Left lung (tissue), 10 donors: ENCODE measurements around the gene MAPK4. TPM values are rescaled to one million over a fixed set of nuclear protein-coding genes. Genes with fewer than 3 reads are reported as not detected.

Experiments
- ATAC-seq: fragments of 200-7000 bp; cut with Tn5 transposase; one replicate; pipeline ENCODE4 v1.9.1; 2020; ENCODE audit warnings: moderate library complexity
- DNase-seq, 4 donors: peaks; one replicate each; pipeline ENCODE4 v3.0.0-alpha.2; 2013 to 2020
- H3K27ac ChIP-seq, 2 donors: fragments of 200-600 bp; sonication (generic) in 1 of 2; one replicate each; pipeline versions ENCODE4 v1.5.0 to v1.8.0; 2020 to 2021
- H3K27me3 ChIP-seq, 2 donors: fragments of 200-600 bp; sonication (generic) in 1 of 2; one replicate each; pipeline versions ENCODE4 v1.5.0 to v1.8.0; 2020 to 2021
- H3K36me3 ChIP-seq, 2 donors: fragments of 200-600 bp; sonication (generic) in 1 of 2; one replicate each; pipeline versions ENCODE4 v1.5.0 to v1.8.0; 2020 to 2021
- H3K4me1 ChIP-seq, 2 donors: fragments of 200-600 bp; one replicate each; pipeline ENCODE4 v1.8.0; 2021
- H3K4me3 ChIP-seq, 2 donors: fragments of 200-600 bp; sonication (generic) in 1 of 2; one replicate each; pipeline versions ENCODE4 v1.5.0 to v1.8.0; 2020 to 2021; ENCODE audit warnings: mild to moderate bottlenecking in 1 of 2
- H3K9me3 ChIP-seq, 2 donors: fragments of 200-600 bp; sonication (generic) in 1 of 2; one replicate each; pipeline versions ENCODE4 v1.5.0 to v1.8.0; 2020 to 2021
- intact Hi-C, 2 donors: fragments of 100-400 bp; cut with DNase I; formaldehyde crosslinking; loops; one replicate each; pipeline versions ENCODE4 v1.11.2 to v1.14.2; 2022
- polyA plus RNA-seq, 6 donors: library from polyadenylated mRNA; unstranded; fragments of 120-200 nt; gene quantifications; one replicate each; pipeline ENCODE4 v1.2.1, GENCODE V29; 2013; ENCODE audit not compliant: insufficient read length in 6 of 6
- total RNA-seq, 2 donors: library from RNA; stranded (reverse); fragmentation: NEBNext Ultra II Directional; extraction: Animal tissue kit (Norgen Biotek cat#: 25700); gene quantifications; one replicate each; pipeline ENCODE4 v1.2.1, GENCODE V29; 2021
- TF ChIP-seq, protein P1 (sequence below), 2 donors: fragments of 200-600 bp; sonication (generic) in 1 of 2; IDR thresholded peaks; one replicate each; pipeline versions ENCODE4 v1.5.0 to v1.8.0; 2021; ENCODE audit warnings: antibody characterized with exemption in 2 of 2
- donor health status: DM: no; HTN: yes; CAD: no.
- donor health status: DM: no; HTN: no; CAD: no.

The MAPK4 gene
- total and polyA plus RNA-seq, 8 donors, result 0.55 to 2.1 (median 1.3) TPM

DNA sequence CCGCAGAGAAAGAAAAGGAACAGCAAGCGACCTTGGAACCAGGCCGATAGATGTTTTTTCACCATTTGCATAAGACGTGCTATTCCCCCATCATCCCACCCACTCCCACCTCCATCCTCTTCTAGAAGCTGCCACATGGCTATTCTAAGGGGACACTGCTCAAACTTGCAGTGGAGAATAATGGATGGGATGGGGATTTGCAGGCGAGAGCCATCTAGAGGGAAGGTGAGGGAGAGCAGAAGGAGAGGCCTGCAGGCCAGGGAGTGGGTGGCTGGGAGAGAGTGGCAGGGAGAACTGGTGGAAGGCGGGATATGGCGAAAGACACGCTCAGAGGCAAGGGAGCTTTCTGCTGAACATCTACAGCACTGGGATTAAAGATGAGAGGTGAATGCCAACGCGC is 84.9 kb downstream of the MAPK4 start:
- no peak for DNase-seq
- peak; percentile 36 for ATAC-seq
- no peak overlapping the region for H3K4me3 ChIP-seq

DNA sequence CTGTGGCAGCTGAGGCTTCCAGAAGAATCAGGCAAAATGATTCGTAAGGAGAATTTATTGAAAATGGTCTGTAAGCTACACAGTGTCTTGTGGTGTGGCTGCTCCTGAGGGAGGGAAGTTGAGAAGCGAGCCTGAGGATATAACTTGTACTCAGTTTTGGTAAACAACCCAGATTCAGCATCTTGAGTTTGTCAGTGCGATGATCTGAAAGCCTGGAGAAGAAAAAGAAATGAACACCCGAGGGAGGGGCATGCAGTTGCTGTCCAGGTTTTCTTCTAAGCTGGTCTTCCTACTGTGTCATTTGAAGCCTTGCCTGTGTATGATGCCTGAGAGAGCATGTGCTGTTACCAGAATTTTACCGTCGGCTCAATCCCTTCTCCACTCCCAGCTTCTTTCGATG is 87.3 kb downstream of the MAPK4 start:
- intact Hi-C loops, result no loop called here
- TF ChIP-seq, protein P1, sequence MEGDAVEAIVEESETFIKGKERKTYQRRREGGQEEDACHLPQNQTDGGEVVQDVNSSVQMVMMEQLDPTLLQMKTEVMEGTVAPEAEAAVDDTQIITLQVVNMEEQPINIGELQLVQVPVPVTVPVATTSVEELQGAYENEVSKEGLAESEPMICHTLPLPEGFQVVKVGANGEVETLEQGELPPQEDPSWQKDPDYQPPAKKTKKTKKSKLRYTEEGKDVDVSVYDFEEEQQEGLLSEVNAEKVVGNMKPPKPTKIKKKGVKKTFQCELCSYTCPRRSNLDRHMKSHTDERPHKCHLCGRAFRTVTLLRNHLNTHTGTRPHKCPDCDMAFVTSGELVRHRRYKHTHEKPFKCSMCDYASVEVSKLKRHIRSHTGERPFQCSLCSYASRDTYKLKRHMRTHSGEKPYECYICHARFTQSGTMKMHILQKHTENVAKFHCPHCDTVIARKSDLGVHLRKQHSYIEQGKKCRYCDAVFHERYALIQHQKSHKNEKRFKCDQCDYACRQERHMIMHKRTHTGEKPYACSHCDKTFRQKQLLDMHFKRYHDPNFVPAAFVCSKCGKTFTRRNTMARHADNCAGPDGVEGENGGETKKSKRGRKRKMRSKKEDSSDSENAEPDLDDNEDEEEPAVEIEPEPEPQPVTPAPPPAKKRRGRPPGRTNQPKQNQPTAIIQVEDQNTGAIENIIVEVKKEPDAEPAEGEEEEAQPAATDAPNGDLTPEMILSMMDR (IDR thresholded peaks at IDR 0.05), result no peak
- DNase-seq, result no peak
- no peak for ATAC-seq
- H3K9me3 ChIP-seq, result no peaks in the 10 kb centered on the region
- H3K4me3 ChIP-seq, result no peak overlapping the region
- no peak overlapping the region for H3K27ac ChIP-seq
- H3K4me1 ChIP-seq, result no peaks in the 10 kb centered on the region
- H3K36me3 ChIP-seq, result no peaks in the 10 kb centered on the region
- no peaks in the 10 kb centered on the region for H3K27me3 ChIP-seq

More for the DNA sequence above, 84.9 kb downstream of the MAPK4 start:
- intact Hi-C loops, result no loop called here
- H3K9me3 ChIP-seq, result no peaks in the 10 kb centered on the region
- no peaks in the 10 kb centered on the region for H3K27me3 ChIP-seq
- H3K4me1 ChIP-seq, result no peaks in the 10 kb centered on the region
- TF ChIP-seq, protein P1 (IDR thresholded peaks at IDR 0.05), result no peak
- H3K27ac ChIP-seq, result no peak overlapping the region
- no peaks in the 10 kb centered on the region for H3K36me3 ChIP-seq

DNA sequence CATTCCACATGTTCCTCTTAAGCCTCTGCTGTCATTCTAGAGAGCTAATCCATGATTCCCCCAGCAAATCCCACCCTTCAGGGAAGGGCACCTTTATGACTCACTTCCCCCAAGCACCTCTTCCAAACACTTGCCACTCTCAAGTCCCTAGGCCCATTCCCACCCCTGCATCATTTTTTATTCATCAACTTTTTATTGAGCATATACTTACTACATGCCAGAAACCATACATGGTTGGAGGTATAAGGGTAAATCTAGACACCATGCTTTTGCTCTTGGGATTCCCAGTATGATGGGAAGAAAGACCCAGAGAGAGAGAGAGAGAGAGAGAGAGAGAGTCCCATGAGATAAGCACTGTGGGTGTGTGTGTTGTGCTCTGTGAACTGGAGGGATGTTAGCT is 87.9 kb downstream of the MAPK4 start:
- H3K9me3 ChIP-seq, result no peaks in the 10 kb centered on the region
- no peak overlapping the region for H3K4me3 ChIP-seq
- no peaks in the 10 kb centered on the region for H3K4me1 ChIP-seq
- intact Hi-C loops, result no loop called here
- DNase-seq, result no peak
- TF ChIP-seq, protein P1 (IDR thresholded peaks at IDR 0.05), result no peak
- ATAC-seq, result no peak
- H3K36me3 ChIP-seq, result no peaks in the 10 kb centered on the region
- H3K27me3 ChIP-seq, result no peaks in the 10 kb centered on the region
- H3K27ac ChIP-seq, result no peak overlapping the region

DNA sequence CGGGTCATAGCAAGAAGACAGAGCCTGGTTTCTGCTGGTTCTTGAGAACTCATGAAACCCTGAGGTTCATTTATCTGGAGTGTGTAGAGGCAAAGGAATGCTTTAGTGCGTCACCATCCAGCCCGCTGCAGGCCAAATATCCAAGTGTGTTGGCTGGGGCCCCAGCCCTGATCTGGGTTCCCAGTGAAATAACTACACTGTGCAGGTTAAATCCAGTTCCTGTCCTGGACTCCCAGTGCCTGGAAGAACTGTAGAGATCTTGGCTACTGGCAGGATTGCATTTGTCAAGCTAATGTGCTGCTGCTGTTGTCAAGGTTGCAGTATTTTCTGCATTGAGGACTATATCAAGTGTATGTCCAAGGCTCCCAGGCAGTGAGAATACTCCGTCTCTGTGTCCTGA is 89.9 kb downstream of the MAPK4 start:
- intact Hi-C loops, result no loop called here
- ATAC-seq (peak; percentile 85), DNase-seq (peak in 2 of 4 donors; percentile 54 to 60)
- Histone ChIP-seq H3K4me1 (no peaks in the 10 kb centered on the region), H3K36me3 (no peaks in the 10 kb centered on the region), H3K27me3 (no peaks in the 10 kb centered on the region), H3K9me3 (no peaks in the 10 kb centered on the region), H3K27ac (peak overlapping the region in 1 of 2 donors; percentile 4), H3K4me3 (no peak overlapping the region)
- TF ChIP-seq, protein P1 (IDR thresholded peaks at IDR 0.05), result no peak

DNA sequence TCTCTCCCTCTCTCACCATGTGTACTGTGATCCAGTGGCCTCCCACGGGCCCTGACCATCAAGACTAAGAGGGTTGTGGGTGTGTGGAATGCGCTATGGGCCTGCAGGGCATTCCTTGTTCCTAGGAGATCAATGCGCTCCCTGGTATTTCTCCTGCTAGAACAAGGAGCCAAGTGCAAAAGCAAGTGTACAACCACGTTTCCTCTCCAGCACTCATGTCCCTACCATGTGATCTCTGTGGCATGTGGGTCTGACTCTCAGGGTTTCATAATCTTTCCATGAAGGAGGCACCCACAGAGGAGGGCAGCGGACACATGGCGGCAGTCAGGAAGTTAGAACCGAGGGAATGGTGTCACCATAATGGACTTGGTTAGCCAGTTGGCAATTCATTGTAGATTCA is 91.4 kb downstream of the MAPK4 start:
- H3K4me3 ChIP-seq, result no peak overlapping the region
- no peaks in the 10 kb centered on the region for H3K36me3 ChIP-seq
- ATAC-seq, result peak; percentile 16
- no peak for DNase-seq
- intact Hi-C loops, result no loop called here
- no peaks in the 10 kb centered on the region for H3K9me3 ChIP-seq
- H3K27me3 ChIP-seq, result no peaks in the 10 kb centered on the region
- no peaks in the 10 kb centered on the region for H3K4me1 ChIP-seq
- TF ChIP-seq, protein P1 (IDR thresholded peaks at IDR 0.05), result no peak
- no peak overlapping the region for H3K27ac ChIP-seq
